SHP77 (cell line): ENCODE results near the gene PAOX.
A peak's percentile ranks its signal among the peaks of the same experiment; 100 is the strongest.
"Not testable (repeated sequence)": the region's sequence is repeated elsewhere in the genome, so short reads cannot be mapped to it uniquely, and the experiment has no call there.

ENCODE experiments used
- DNase-seq, 2 experiments: peaks; one replicate each; lab custom pipeline; 2025; lab: John Stamatoyannopoulos, UW

Gene PAOX

GRCh38 chr10:133364645-133365431, 14.2 kb upstream of the PAOX start:
- no peak for DNase-seq

- no peak for DNase-seq
Measured at GRCh38 chr10:133365461-133366129, 13.5 kb upstream of the PAOX start.

GRCh38 chr10:133366130-133366478, 13.0 kb upstream of the PAOX start:
- DNase-seq: no peak

GRCh38 chr10:133366751-133367150, 12.3 kb upstream of the PAOX start:
- DNase-seq: no peak

GRCh38 chr10:133367461-133367860, 11.6 kb upstream of the PAOX start:
- not testable (repeated sequence) for DNase-seq

- DNase-seq: no peak
Measured at GRCh38 chr10:133368153-133368552, 10.9 kb upstream of the PAOX start.

- DNase-seq: no peak
Measured at GRCh38 chr10:133370030-133370786, 8.9 kb upstream of the PAOX start.

GRCh38 chr10:133372507-133372906, 6.6 kb upstream of the PAOX start:
- DNase-seq: no peak

GRCh38 chr10:133373174-133374090, 5.6 kb upstream of the PAOX start, which contains the start of gene ECHS1:
Gene ECHS1 (minus strand): TSS chr10:133373354. CDS start chr10:133373333, 21 bp downstream.
- DNase-seq: peak; percentile 87 to 94

- DNase-seq: no peak
Measured at GRCh38 chr10:133375357-133376115, 3.5 kb upstream of the PAOX start.

- DNase-seq: not testable (repeated sequence)
Measured at GRCh38 chr10:133376183-133376582, 2.9 kb upstream of the PAOX start.

- no peak for DNase-seq
Measured at GRCh38 chr10:133377025-133377817, 1.8 kb upstream of the PAOX start.

GRCh38 chr10:133377818-133378250, 1.2 kb upstream of the PAOX start:
- peak in 1 of 2 experiments; percentile 75 for DNase-seq

GRCh38 chr10:133378251-133379096, 588 bp upstream of the PAOX start:
- peak; percentile 48 to 75 for DNase-seq

GRCh38 chr10:133379801-133380666, 972 bp downstream of the PAOX start:
- DNase-seq: no peak

GRCh38 chr10:133381036-133381435, 2.0 kb downstream of the PAOX start:
- no peak for DNase-seq

GRCh38 chr10:133383551-133383950, 4.5 kb downstream of the PAOX start:
- DNase-seq: no peak

- DNase-seq: no peak
Measured at GRCh38 chr10:133384071-133384470, 5.0 kb downstream of the PAOX start.
